Thyroid gland (tissue), 4 donors: ENCODE results near the gene EHBP1L1. TPM values are rescaled to one million over a fixed set of nuclear protein-coding genes. Genes with fewer than 3 reads are reported as not detected.

Source experiments
- DNase-seq, 2 donors: peaks; one replicate each; pipeline ENCODE4 v3.0.0-alpha.2; 2019
- H3K27ac ChIP-seq, 3 donors: fragments of 200-600 bp; sonication (generic); 1 replicate in 2 of 3; 2 replicates in 1 of 3; pipeline ENCODE4 v1.5.1; 2016 to 2019; ENCODE audit warnings: mild to moderate bottlenecking in 1 of 3, moderate library complexity in 1 of 3
- H3K27me3 ChIP-seq: fragments of 200-600 bp; sonication (generic); one replicate; pipeline ENCODE4 v1.5.1; 2019
- H3K36me3 ChIP-seq, 2 donors: fragments of 200-600 bp; sonication (generic); one replicate each; pipeline ENCODE4 v1.5.1; 2016 to 2019
- H3K4me1 ChIP-seq, 2 donors: fragments of 200-600 bp; sonication (generic); one replicate each; pipeline ENCODE4 v1.5.1; 2017 to 2019
- H3K4me3 ChIP-seq, 3 donors: fragments of 200-600 bp; sonication (generic); replicated peaks in 1 of 3; 1 replicate in 2 of 3; 2 replicates in 1 of 3; pipeline ENCODE4 v1.5.1; 2016; ENCODE audit warnings: mild to moderate bottlenecking in 1 of 3
- H3K9me3 ChIP-seq: fragments of 200-600 bp; sonication (generic); one replicate; pipeline ENCODE4 v1.5.1; 2017
- CTCF ChIP-seq, 6 experiments: fragments of 200-600 bp in 3 of 6; fragments of 450-650 bp in 3 of 6; sonication (generic) in 3 of 6; IDR thresholded peaks; one replicate each; pipeline ENCODE4 v1.5.1; 2016 to 2019; ENCODE audit warnings: antibody characterized with exemption in 6 of 6, mild to moderate bottlenecking in 2 of 6, inconsistent platforms in 1 of 6, moderate library complexity in 1 of 6
- POLR2A ChIP-seq, 2 donors: fragments of 450-650 bp; IDR thresholded peaks; one replicate each; pipeline ENCODE4 v1.6.1; 2017; ENCODE audit warnings: antibody characterized with exemption in 2 of 2, mild to moderate bottlenecking in 2 of 2, moderate library complexity in 1 of 2
- WGBS, 2 donors: methylation state at CpG; one replicate each; pipeline ENCODE4 v1.1.5; 2017; 5-methylcytosine and 5-hydroxymethylcytosine counted together
- intact Hi-C: fragments of 100-400 bp; cut with DNase I; formaldehyde crosslinking; loops from one replicate; pipeline ENCODE4 v1.15.1; 2023
- total RNA-seq, 4 donors: library from RNA; depleted of rRNA; stranded (reverse); fragments of >200 nt; gene quantifications; one replicate each; pipeline ENCODE4 v1.2.3, GENCODE V29; 2016

EHBP1L1 gene
- total RNA-seq, 4 donors from 2014 or later, result 8.6 to 18.8 (median 12.0) TPM

- intact Hi-C loops, result loop anchor here (5.0 kb wide), 1 partner anchor 197 kb away; no protein-coding TSS in a partner anchor
- 79 to 86% methylated on average over 17 to 41 of the region's 49 CpGs for WGBS, 2 donors
- H3K4me3 ChIP-seq, result no peak overlapping the region
- H3K4me1 ChIP-seq, result peaks cover 0 to 8% of the 10 kb centered on the region in 2 donors
- no peak for DNase-seq
- TF ChIP-seq CTCF (IDR thresholded peaks at IDR 0.05), result no peak
- TF ChIP-seq POLR2A (IDR thresholded peaks at IDR 0.05), result no peak
- no peaks in the 10 kb centered on the region for H3K27me3 ChIP-seq
- peaks cover 27 to 33% of the 10 kb centered on the region in 2 donors for H3K36me3 ChIP-seq
- no peak overlapping the region for H3K27ac ChIP-seq
- no peaks in the 10 kb centered on the region for H3K9me3 ChIP-seq
These were observed 23.5 kb downstream of the EHBP1L1 start for GRCh38 chr11:65599216-65599954.

- no peaks in the 10 kb centered on the region for H3K9me3 ChIP-seq
- intact Hi-C loops, result loop anchor here (5.0 kb wide), 1 partner anchor 198 kb away; no protein-coding TSS in a partner anchor
- no peak for DNase-seq
- no peaks in the 10 kb centered on the region for H3K27me3 ChIP-seq
- TF ChIP-seq CTCF (IDR thresholded peaks at IDR 0.05) (no peak), POLR2A (IDR thresholded peaks at IDR 0.05) (no peak)
- H3K4me3 ChIP-seq, result no peak overlapping the region
- WGBS, 2 donors, result 90 to 100% methylated on average over 3 to 4 of the region's 6 CpGs
- H3K27ac ChIP-seq, result no peak overlapping the region
- peaks cover 32 to 36% of the 10 kb centered on the region in 2 donors for H3K36me3 ChIP-seq
- H3K4me1 ChIP-seq, result peaks cover 0 to 8% of the 10 kb centered on the region in 2 donors
These were observed 24.0 kb downstream of the EHBP1L1 start for GRCh38 chr11:65599955-65600246.

GRCh38 chr11:65604258-65604657, 28.4 kb downstream of the EHBP1L1 start:
- 100% methylated on average over 1 of the region's 1 CpG for WGBS, 2 donors
- intact Hi-C loops, result no loop called here
- Histone ChIP-seq H3K4me3 (no peak overlapping the region), H3K27me3 (no peaks in the 10 kb centered on the region), H3K27ac (no peak overlapping the region), H3K36me3 (peaks cover 27 to 28% of the 10 kb centered on the region in 2 donors), H3K4me1 (peaks cover 5 to 23% of the 10 kb centered on the region in 2 donors), H3K9me3 (no peaks in the 10 kb centered on the region)
- no peak for DNase-seq
- no peak for TF ChIP-seq POLR2A (IDR thresholded peaks at IDR 0.05)
- no peak for TF ChIP-seq CTCF (IDR thresholded peaks at IDR 0.05)

- peaks cover 10 to 42% of the 10 kb centered on the region in 2 donors for H3K4me1 ChIP-seq
- H3K4me3 ChIP-seq, result peak overlapping the region in 1 of 3 donors; percentile 15
- peak; percentile 94 to 97 for DNase-seq
- TF ChIP-seq CTCF (IDR thresholded peaks at IDR 0.05) (no peak), POLR2A (IDR thresholded peaks at IDR 0.05) (peak in 1 of 2 donors; percentile 12)
- WGBS, 2 donors, result 30 to 55% methylated on average over 51 to 62 of the region's 67 CpGs
- H3K27me3 ChIP-seq, result no peaks in the 10 kb centered on the region
- peaks cover 25% of the 10 kb centered on the region in 2 donors for H3K36me3 ChIP-seq
- H3K9me3 ChIP-seq, result no peaks in the 10 kb centered on the region
- H3K27ac ChIP-seq, result peak overlapping the region; percentile 49 to 80 (median 78)
- intact Hi-C loops, result no loop called here
These were observed 31.2 kb downstream of the EHBP1L1 start for GRCh38 chr11:65606876-65607613.
